ENCODE results near the gene NPAS3.
A peak's percentile ranks its signal among the peaks of the same experiment; 100 is the strongest.

DNA sequence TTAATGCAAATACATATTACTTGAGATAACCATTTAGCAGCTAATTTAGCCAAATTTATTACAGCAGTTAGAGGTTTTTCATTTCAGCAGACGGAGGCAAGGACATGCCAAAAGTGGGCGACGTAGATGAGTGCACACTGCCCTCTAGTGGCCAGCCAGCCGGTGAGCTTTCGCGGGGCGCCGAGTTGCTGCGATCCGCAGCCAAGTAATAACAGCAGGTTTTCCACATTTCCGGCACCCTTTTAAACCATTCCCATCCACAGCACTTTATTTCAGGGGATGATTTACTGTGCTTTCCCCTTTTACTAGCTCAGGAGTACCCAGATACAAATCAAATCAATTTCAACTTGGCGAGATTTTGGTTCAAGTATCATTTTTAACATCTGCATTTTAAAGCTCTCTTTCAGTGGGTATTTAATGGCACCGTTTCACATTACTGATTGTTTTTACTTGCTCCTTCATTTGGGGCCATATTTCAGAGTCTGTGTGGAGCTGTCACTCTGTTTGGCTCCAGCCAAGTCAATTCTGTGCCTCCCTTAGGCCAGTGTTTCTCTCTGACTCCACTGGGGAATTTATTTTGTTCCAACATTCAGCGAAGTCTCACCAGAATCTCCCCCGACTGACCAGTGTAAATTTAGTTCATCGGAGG lies 854.2 kb downstream of the NPAS3 start:
- TF ChIP-seq CTCF (IDR thresholded peaks at IDR 0.05) (peak; percentile 38 to 88 (median 74)), POLR2A (IDR thresholded peaks at IDR 0.05) (no peak)
